Activated CD4-positive, alpha-beta T cell treated with anti-CD3 and anti-CD28 coated beads, Interleukin-10, Interleukin-2, amounts not matched to agents 100 ng/mL and 50 ng/mL, durations not matched to agents 16 hours and 8 hours (primary cell): ENCODE measurements around the gene JMJD6.
A peak's percentile ranks its signal among the peaks of the same experiment; 100 is the strongest.
"Not testable (repeated sequence)": the region's sequence is repeated elsewhere in the genome, so short reads cannot be mapped to it uniquely, and the experiment has no call there.

ENCODE experiments used
- DNase-seq: peaks from one replicate; pipeline ENCODE4 v3.0.0-alpha.2; 2020

The JMJD6 gene

DNA sequence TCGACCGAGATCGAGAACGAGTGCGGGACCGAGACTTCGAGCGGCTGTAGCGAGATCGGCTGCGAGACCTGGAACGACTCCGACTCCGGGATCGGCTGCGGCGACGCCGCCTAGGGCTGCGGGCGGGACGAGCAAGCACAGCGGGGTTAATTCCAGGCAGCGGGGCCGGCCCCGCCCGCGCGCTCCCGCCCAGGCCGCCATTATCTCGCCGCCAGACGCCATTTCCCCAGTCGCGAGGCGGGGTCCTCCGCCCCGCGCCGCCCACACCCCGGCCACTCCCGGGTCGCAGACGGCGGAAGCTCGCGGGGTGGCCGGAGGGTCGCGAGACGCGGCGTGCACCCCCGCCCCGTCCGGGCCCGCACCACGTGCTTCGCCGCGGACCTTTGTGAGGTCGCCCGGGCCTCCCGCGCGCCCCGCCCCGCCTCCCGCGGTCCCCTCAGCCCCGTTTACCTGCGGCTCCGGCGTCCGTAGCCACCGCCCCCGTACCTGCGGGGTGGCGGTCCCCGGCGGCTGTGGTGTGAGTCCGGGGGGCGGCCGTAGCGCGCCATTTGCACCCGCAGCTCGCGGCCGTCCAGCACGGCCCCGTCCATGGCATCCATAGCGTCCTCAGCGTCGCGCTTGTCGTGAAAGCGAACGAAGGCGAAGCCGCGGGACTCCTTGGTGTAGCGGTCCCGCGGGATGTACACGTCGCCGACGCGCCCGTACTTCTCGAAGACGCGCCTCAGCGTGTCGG, 10.1 kb upstream of the JMJD6 start:
- peak; percentile 70 for DNase-seq

- DNase-seq: no peak
These were observed 9.4 kb upstream of the JMJD6 start for GRCh38 chr17:76735586-76736348.

GRCh38 chr17:76735006-76735405, 8.6 kb upstream of the JMJD6 start:
- DNase-seq: peak; percentile 69

DNA sequence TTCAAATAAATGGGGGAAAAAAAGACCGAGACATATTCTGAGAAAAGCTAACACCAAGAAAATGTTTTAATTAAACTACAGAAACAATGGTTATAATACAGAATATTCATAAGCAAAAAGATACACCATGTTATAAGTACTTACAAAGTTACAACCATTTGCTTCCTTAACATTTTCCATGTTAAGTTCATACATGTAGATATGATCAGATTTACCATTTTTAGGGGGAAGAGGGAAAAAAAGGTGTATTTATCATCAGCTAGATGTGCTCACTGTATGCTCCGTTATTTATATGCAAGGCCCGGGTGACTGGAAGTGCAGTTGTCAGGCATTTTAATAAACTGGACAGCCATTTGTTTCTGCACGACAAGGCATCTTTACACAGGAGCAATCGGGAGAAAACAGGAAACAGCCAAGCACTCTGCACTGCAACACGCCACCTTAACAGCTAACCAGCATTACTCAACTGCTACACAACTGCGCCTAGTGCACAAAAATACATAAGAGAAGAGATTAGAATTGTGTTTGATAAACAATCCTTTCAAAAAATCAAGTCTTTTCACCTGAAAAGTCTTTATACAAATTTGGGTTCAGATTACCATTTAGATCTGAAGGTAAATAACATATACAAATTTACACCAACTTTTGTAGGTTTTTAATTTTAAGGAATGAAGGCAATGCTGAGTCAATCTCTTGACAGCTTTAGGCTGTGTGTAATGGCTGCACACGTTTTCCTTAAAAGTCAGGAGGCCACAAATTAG, 7.9 kb upstream of the JMJD6 start:
- DNase-seq: peak; percentile 47

- DNase-seq: no peak
These were observed 7.2 kb upstream of the JMJD6 start for GRCh38 chr17:76733618-76733957.

- no peak for DNase-seq
These were observed 6.6 kb upstream of the JMJD6 start for GRCh38 chr17:76732734-76733617.

DNA sequence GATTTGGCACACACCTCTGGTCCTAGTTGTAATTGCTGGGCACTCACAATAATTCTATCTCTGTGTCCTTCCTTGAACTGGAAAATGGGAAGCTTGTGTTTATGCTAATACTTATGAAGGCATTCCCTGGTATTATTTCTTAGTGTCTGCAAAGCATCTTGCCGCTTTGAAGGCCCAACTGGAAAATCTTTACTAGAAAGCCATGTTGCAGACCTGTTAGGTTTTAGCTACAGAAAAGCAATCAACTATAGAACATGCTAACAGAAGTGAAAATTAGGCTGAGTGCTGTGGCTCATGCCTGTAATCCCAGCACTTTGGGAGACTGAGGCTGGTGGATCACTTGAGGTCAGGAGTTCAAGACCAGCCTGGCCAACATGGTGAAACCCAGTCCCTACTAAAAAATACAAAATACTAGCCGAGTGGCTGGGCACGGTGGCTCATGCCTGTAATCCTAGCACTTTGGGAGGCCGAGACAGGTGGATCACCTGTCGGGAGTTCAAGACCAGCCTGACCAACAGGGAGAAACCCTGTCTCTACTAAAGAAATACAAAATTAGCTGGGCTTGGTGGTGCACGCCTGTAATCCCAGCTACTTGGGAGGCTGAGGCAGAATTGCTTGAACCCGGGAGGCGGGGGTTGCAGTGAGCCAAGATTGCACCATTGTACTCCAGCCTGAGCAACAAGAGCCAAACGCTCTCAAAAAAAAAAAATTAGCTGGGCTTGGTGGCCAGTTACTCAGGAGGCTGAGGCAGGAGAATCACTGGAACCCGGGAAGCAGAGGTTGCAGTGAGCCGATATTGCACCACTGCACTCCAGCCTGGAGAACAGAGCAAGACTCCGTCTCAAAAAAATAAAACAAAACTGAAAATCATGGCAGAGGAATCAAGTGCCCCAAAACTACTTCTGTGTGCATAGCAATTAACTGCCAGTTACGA, 5.7 kb upstream of the JMJD6 start:
- not testable (repeated sequence) for DNase-seq

DNA sequence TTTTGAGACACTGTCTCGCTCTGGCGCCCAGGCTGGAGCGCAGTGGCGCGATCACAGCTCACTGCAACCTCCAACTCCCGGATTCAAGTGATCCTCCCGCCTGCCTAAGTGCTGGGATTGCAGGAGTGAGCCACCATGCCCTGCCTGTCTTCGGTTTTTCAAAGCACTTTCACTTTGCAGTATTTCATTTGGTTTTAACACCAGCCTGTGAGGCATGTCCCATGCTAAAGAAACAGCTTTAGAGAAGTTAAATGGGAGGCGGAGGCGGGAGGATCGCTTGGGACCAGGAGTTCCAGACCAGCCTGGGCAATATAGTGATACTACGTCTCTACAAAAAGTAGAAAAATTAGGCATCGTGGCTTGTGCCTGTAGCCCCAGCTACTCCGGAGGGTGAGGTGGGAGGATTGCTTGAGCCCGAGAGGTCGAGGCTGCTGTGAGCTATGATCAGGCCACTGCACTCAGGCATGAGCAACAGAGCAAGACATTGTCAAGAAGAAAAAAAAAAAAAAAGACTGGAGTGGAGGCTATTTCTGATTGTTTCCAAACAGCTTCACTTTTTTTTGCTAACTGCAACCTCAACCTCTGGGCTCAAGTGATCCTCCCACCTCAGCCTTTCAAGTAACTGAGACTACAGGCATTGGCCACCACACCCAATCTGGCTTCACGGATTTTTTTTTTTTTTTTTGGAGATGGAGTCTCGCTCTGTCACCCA, 1.5 kb upstream of the JMJD6 start:
- peak; percentile 41 for DNase-seq

GRCh38 chr17:76726776-76727718, 641 bp upstream of the JMJD6 start, which contains the start of gene METTL23:
Gene METTL23, plus strand, starts transcription at chr17:76726839. Its CDS starts 2,872 bp downstream, at chr17:76729711.
- peak; percentile 84 for DNase-seq

- DNase-seq: peak; percentile 79
These were observed 701 bp downstream of the JMJD6 start for GRCh38 chr17:76725580-76726230.

- DNase-seq: no peak
These were observed 2.6 kb downstream of the JMJD6 start for GRCh38 chr17:76723812-76724211.

GRCh38 chr17:76722977-76723376, 3.4 kb downstream of the JMJD6 start:
- DNase-seq: not testable (repeated sequence)

DNA sequence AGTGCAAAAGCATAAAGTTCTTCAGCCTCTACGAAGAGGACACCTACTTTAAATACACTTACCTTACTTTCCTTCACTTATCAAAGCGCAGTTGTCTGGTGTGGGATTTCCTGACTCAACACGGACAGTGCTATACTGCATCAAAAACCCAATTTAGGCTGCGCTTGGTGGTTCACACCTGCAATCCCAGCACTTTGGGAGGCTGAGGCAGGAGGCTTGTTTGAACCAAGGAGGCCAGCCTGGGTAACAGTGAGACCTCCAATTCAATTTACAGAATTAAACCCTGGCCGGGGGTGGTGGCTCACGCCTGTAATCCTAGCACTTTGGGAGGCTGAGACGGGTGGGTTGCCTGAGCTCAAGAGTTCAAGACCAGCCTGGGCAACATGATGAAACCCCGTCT, 4.1 kb downstream of the JMJD6 start:
- DNase-seq: no peak

GRCh38 chr17:76721463-76721862, 4.9 kb downstream of the JMJD6 start:
- no peak for DNase-seq

DNA sequence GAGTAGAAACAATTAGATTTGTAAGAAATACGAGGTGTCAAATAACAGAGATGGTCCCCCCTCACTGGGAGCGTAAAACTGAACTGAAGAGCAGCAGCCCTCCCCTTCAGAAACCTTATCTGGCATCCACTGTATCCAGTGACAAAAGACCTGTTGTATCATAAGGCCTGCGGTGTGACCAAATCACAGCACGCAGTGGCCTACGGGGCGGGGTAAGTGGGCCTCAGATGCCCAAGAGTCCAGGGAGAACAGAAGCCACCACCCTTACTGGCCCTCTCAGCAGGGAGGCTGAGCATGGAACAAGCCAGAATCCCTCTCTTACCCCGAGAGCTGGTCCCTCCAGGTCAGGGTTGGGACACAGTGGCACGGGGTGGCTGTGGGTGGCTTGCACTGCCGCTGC, 5.5 kb downstream of the JMJD6 start:
- no peak for DNase-seq

DNA sequence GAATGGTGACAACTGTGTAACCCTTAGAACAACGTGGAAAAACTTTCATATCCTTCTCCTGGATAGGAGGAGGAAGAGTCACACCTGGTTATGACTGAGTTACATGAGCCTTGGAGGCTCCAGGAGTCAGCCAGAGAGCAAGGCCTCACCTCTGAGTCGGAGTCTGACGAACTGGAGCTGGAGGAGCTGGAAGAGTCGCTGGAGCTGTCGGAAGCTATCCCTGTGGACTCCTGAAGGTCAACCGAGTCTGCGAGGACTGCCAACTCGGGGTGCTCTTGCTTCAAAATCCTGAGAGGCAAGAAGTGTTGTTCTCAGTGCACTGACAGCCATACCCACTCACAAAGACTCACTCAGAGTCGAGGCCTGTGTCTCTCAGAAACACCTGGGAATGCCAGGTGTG, 6.2 kb downstream of the JMJD6 start:
- DNase-seq: no peak

DNA sequence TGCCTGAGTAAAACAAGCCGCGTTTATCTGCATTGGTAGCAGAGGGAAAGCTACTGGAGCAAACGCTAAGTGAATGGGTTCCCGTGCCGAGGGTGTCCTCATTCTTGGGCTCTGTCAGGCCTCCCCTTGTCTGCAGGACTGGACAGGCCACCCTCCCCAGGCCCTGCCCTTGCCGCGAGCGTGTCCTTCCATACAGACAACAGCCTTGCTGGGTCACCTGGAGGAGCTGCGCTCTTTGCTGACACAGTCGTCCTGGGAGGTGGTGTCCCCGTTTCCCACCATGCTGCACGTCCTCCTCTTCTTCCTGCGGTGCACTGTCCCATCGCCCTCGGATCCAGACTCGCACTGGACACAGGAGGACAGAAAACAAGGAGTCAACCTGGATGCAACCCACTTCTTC, 7.9 kb downstream of the JMJD6 start:
- no peak for DNase-seq

GRCh38 chr17:76716839-76717215, 9.6 kb downstream of the JMJD6 start:
- no peak for DNase-seq
